Measurements from ENCODE around the gene BBC3. TPM values are rescaled to one million over a fixed set of nuclear protein-coding genes. Genes with fewer than 3 reads are reported as not detected.

BBC3 gene
- total RNA-seq, 1 experiment from 2014 or later = 49.5 TPM

DNA sequence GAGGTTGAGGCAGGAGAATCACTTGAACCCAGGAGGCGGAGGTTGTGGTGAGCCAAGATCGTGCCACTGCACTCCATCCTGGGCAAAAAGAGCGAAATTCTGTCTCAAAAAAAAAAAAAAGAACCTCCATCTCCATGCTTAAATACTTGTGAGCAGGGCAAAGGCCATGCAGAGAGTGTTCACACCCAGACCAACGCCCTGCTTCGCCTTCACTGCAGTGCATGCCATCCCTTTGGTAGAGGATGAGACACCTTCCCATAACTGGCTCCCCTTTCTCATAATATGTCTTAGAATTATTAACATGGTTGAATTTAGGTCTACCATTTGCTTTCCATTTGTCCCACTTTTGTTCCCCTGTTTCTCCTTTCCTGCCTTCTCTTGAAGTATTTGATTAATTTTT, 15.4 kb downstream of the BBC3 start:
- no peak overlapping the region for H3K27ac Mint-ChIP-seq
- DNase-seq (ENCODE audit: low spot score) (no peak), ATAC-seq (no peak)
- ChIA-PET CTCF (interaction anchor here (0.7 to 9.2 kb wide), 2 partner anchors 30 to 203 kb away, joined by 3 to 402 read pairs; no protein-coding TSS in a partner anchor), POLR2A (interaction anchor here (0.7 to 0.9 kb wide), 2 partner anchors 15 to 687 kb away, joined by 3 to 4 read pairs; no protein-coding TSS in a partner anchor)
- peaks cover 3% of the 10 kb centered on the region for H3K4me1 Mint-ChIP-seq
- H3K4me3 Mint-ChIP-seq = no peak overlapping the region
- TF ChIP-seq, protein P1, sequence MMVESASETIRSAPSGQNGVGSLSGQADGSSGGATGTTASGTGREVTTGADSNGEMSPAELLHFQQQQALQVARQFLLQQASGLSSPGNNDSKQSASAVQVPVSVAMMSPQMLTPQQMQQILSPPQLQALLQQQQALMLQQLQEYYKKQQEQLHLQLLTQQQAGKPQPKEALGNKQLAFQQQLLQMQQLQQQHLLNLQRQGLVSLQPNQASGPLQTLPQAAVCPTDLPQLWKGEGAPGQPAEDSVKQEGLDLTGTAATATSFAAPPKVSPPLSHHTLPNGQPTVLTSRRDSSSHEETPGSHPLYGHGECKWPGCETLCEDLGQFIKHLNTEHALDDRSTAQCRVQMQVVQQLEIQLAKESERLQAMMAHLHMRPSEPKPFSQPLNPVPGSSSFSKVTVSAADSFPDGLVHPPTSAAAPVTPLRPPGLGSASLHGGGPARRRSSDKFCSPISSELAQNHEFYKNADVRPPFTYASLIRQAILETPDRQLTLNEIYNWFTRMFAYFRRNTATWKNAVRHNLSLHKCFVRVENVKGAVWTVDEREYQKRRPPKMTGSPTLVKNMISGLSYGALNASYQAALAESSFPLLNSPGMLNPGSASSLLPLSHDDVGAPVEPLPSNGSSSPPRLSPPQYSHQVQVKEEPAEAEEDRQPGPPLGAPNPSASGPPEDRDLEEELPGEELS (CRISPR knock-in tag; IDR thresholded peaks at IDR 0.05) = no peak
- TF ChIP-seq EMX1 (CRISPR knock-in tag; IDR thresholded peaks at IDR 0.05) (no peak), NR1H2 (CRISPR knock-in tag; IDR thresholded peaks at IDR 0.05) (no peak), ZNF423 (CRISPR knock-in tag; IDR thresholded peaks at IDR 0.05) (no peak), ZBTB21 (CRISPR knock-in tag; IDR thresholded peaks at IDR 0.05; ENCODE audit: borderline replicate concordance) (no peak), MYBL2 (CRISPR knock-in tag; IDR thresholded peaks at IDR 0.05) (no peak), CBFB (CRISPR knock-in tag; IDR thresholded peaks at IDR 0.05; ENCODE audit: low read depth) (no peak), SOX15 (CRISPR knock-in tag; IDR thresholded peaks at IDR 0.05) (no peak), RELA (CRISPR knock-in tag; IDR thresholded peaks at IDR 0.05; ENCODE audit: borderline replicate concordance) (no peak), ZNF396 (CRISPR knock-in tag; IDR thresholded peaks at IDR 0.05; ENCODE audit: borderline replicate concordance) (no peak), ZNF317 (CRISPR knock-in tag; IDR thresholded peaks at IDR 0.05; ENCODE audit: borderline replicate concordance, low read depth) (no peak)
- TF ChIP-seq, protein P2, sequence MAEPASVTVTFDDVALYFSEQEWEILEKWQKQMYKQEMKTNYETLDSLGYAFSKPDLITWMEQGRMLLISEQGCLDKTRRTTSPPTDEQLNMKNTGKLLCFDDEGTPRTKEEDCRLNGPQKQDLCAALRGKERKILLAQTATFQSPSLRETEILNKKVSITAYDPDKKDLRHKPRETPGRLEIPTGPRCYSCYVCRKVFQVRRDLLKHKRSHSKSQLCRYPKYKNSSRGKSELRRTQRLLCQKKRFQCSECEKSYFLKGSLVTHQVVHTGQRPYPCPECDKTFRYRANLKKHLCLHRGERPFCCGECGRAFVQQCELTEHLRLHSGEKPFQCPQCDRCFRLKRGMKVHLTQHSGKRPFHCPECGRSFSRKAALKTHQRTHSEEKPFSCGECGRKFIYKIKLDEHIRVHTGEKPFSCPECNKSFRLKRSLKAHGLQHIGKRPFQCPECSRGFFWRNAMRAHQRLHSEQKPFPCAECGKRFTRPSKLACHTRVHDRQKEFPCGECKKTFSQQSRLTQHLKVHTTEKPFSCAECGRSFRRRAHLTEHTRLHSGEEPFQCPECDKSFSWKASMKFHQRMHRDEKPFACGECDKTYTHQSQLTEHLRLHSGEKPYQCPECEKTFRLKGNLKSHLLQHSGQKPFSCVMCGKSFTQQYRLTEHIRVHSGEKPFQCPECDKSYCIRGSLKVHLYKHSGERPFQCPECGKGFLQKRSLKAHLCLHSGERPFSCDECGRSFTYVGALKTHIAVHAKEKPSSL (CRISPR knock-in tag; conservative IDR thresholded peaks at IDR 0.05) = no peak
- TF ChIP-seq, protein P3, sequence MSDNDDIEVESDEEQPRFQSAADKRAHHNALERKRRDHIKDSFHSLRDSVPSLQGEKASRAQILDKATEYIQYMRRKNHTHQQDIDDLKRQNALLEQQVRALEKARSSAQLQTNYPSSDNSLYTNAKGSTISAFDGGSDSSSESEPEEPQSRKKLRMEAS (CRISPR knock-in tag; IDR thresholded peaks at IDR 0.05) = no peak
- TF ChIP-seq, protein P4, sequence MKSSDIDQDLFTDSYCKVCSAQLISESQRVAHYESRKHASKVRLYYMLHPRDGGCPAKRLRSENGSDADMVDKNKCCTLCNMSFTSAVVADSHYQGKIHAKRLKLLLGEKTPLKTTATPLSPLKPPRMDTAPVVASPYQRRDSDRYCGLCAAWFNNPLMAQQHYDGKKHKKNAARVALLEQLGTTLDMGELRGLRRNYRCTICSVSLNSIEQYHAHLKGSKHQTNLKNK (CRISPR knock-in tag; IDR thresholded peaks at IDR 0.05) = no peak
- TF ChIP-seq, protein P5, sequence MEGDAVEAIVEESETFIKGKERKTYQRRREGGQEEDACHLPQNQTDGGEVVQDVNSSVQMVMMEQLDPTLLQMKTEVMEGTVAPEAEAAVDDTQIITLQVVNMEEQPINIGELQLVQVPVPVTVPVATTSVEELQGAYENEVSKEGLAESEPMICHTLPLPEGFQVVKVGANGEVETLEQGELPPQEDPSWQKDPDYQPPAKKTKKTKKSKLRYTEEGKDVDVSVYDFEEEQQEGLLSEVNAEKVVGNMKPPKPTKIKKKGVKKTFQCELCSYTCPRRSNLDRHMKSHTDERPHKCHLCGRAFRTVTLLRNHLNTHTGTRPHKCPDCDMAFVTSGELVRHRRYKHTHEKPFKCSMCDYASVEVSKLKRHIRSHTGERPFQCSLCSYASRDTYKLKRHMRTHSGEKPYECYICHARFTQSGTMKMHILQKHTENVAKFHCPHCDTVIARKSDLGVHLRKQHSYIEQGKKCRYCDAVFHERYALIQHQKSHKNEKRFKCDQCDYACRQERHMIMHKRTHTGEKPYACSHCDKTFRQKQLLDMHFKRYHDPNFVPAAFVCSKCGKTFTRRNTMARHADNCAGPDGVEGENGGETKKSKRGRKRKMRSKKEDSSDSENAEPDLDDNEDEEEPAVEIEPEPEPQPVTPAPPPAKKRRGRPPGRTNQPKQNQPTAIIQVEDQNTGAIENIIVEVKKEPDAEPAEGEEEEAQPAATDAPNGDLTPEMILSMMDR (IDR thresholded peaks at IDR 0.05) = no peak
- TF ChIP-seq, protein P6, sequence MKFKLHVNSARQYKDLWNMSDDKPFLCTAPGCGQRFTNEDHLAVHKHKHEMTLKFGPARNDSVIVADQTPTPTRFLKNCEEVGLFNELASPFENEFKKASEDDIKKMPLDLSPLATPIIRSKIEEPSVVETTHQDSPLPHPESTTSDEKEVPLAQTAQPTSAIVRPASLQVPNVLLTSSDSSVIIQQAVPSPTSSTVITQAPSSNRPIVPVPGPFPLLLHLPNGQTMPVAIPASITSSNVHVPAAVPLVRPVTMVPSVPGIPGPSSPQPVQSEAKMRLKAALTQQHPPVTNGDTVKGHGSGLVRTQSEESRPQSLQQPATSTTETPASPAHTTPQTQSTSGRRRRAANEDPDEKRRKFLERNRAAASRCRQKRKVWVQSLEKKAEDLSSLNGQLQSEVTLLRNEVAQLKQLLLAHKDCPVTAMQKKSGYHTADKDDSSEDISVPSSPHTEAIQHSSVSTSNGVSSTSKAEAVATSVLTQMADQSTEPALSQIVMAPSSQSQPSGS (CRISPR knock-in tag; IDR thresholded peaks at IDR 0.05; ENCODE audit: borderline replicate concordance, low read depth) = no peak
- no peaks in the 10 kb centered on the region for H3K27me3 Mint-ChIP-seq (ENCODE audit: low read depth)
- peaks cover 4% of the 10 kb centered on the region for H3K36me3 Mint-ChIP-seq
- H3K9me3 Mint-ChIP-seq = no peaks in the 10 kb centered on the region

DNA sequence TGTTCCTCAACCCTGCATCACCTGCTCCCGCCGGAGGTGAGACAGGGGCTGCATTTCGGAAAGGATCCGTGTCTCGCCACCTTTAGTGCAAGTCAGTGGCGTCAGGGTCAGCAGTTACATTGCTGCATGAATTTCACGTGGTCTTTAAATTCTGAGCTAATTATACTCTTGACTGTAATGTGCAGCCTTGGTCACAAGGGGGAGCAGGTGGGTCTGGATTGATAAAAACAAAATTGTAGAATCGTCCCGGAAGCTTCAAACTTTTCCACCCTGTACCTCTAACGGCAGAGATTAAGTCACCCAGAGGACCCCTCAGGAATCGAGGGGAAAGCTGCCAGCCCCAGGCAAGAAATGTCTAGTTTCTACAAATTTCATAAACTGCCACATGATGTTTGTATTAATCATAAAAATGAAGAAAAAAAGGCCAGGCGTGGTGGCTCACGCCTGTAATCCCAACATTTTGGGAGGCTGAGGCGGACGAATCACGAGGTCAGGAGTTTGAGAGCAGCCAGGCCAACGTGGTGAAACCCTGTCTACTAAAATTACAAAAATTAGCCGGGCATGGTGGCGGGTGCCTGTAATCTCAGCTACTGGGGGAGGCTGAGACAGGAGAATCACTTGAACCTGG, 20.2 kb downstream of the BBC3 start:
- peak; percentile 58 for ATAC-seq
- Mint-ChIP-seq H3K27ac (peak overlapping the region; percentile 98), H3K9me3 (no peaks in the 10 kb centered on the region), H3K27me3 (ENCODE audit: low read depth) (no peaks in the 10 kb centered on the region), H3K36me3 (peaks cover 36% of the 10 kb centered on the region), H3K4me3 (no peak overlapping the region), H3K4me1 (peaks cover 20% of the 10 kb centered on the region)
- ChIA-PET POLR2A (interaction anchor here (0.7 to 3.6 kb wide), 7 partner anchors 9 to 46 kb away, joined by 3 to 29 read pairs (median 9); partner anchors contain the start of gene CCDC9), CTCF (interaction anchor here (0.6 to 9.2 kb wide), 40 partner anchors 9 to 712 kb away, joined by 3 to 402 read pairs (median 4); partner anchors contain the start of genes CCDC9, DHX34 and ZC3H4)
- peak; percentile 82 for DNase-seq (ENCODE audit: low spot score)
- TF ChIP-seq, protein P6 (CRISPR knock-in tag; IDR thresholded peaks at IDR 0.05; ENCODE audit: borderline replicate concordance, low read depth) = no peak
- TF ChIP-seq, protein P7, sequence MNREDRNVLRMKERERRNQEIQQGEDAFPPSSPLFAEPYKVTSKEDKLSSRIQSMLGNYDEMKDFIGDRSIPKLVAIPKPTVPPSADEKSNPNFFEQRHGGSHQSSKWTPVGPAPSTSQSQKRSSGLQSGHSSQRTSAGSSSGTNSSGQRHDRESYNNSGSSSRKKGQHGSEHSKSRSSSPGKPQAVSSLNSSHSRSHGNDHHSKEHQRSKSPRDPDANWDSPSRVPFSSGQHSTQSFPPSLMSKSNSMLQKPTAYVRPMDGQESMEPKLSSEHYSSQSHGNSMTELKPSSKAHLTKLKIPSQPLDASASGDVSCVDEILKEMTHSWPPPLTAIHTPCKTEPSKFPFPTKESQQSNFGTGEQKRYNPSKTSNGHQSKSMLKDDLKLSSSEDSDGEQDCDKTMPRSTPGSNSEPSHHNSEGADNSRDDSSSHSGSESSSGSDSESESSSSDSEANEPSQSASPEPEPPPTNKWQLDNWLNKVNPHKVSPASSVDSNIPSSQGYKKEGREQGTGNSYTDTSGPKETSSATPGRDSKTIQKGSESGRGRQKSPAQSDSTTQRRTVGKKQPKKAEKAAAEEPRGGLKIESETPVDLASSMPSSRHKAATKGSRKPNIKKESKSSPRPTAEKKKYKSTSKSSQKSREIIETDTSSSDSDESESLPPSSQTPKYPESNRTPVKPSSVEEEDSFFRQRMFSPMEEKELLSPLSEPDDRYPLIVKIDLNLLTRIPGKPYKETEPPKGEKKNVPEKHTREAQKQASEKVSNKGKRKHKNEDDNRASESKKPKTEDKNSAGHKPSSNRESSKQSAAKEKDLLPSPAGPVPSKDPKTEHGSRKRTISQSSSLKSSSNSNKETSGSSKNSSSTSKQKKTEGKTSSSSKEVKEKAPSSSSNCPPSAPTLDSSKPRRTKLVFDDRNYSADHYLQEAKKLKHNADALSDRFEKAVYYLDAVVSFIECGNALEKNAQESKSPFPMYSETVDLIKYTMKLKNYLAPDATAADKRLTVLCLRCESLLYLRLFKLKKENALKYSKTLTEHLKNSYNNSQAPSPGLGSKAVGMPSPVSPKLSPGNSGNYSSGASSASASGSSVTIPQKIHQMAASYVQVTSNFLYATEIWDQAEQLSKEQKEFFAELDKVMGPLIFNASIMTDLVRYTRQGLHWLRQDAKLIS (CRISPR knock-in tag; IDR thresholded peaks at IDR 0.05; ENCODE audit: borderline replicate concordance) = no peak
- no peak for TF ChIP-seq JUN (CRISPR knock-in tag; IDR thresholded peaks at IDR 0.05)
- TF ChIP-seq, protein P3 (CRISPR knock-in tag; IDR thresholded peaks at IDR 0.05) = peak; percentile 50; the same call in 1 of the 2 replicates

Data from WTC11 (cell line).